Inflammatory macrophage treated with lipopolysaccharide for 1 hour (primary cell): ENCODE results near the gene SEPTIN6.

Experiments used
- DNase-seq, 2 donors: peaks; one replicate each; pipeline ENCODE4 v3.0.0-alpha.2; 2020 to 2022

The SEPTIN6 gene

GRCh38 chrX:119693040-119693995, at the start of gene SEPTIN6:
Gene SEPTIN6, minus strand, starts transcription at chrX:119693168. Its CDS starts 63 bp downstream, at chrX:119693105.
- DNase-seq = peak; percentile 49 to 56

GRCh38 chrX:119738742-119739141, 45.8 kb upstream of the SEPTIN6 start:
- no peak for DNase-seq

- DNase-seq = no peak
Observed at GRCh38 chrX:119736206-119736764, 43.3 kb upstream of the SEPTIN6 start.

DNA sequence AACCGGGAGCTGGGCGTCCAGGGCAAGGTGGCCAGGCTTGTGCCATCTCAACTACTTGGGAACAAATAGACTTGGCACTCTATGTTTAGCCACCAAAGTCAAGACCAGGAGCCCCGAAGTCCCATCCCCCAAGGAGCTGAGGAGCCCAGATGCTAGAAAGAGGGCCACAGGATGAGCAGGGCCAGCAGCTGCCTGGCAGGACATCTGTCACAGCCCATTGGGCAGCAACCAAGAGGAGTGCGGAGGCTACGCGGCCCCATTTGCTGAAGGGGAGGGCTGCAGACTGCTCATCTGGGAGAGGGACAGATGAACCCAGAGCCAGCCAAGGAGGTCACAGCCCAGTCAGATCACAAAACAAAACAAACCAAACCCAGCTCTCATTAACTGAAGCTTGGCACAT, 42.5 kb upstream of the SEPTIN6 start:
- DNase-seq = no peak

DNA sequence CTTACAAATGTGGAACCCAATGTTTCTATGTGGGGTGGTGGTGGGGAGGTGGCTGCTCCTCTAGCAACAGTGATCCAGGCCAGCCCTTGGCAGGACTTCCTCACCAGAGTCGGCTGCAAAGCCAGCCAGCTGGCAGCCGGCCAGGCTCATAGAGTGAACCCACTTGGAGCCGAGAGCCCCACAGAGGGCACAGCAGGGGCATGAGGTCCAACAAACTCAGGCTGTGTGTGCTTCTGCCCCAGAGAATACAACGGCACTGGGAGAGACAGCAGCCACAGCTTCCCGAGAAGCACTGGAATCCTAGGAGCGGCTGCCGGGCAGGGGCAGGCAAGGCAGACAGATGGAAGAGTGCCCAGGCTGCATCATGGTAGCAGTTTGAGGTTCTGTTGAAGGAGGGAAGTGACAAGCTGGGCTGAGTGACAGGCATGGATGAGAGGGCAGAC, 42.0 kb upstream of the SEPTIN6 start:
- peak in 1 of 2 donors; percentile 24 for DNase-seq

- peak; percentile 85 to 89 for DNase-seq
Observed at GRCh38 chrX:119729408-119730201, 36.6 kb upstream of the SEPTIN6 start.

GRCh38 chrX:119728487-119728886, 35.5 kb upstream of the SEPTIN6 start:
- no peak for DNase-seq

DNA sequence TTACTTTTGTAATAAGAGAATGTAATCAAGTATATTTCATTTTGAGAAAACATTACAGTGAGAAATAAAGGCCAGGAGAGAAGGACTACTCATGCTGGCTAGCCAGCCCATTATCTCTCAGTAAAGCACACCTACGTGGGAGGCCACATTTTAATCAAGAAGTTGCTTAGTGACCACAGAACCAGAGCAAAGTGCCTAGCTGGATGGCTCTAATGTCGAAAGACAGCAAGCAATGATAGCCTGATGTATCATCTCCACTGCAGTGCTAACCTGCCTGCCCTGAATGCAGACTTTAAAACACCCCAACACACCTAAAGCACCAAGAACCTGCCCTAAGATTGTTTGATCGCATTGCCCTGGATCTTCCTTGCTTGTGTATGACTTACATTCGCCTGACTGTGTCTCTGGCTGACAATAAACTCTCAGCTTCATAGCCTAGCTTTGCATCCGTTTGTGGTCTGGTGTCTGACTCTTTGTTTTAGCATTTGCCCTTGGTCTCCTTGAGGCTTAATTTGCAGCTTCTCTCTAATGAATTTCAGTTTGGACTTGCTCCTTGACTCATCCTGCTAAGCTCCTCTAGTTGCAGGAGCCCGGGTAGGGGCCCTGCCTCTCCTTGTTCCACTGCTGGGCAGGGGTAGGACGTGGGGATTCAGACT, 34.1 kb upstream of the SEPTIN6 start:
- DNase-seq = no peak

DNA sequence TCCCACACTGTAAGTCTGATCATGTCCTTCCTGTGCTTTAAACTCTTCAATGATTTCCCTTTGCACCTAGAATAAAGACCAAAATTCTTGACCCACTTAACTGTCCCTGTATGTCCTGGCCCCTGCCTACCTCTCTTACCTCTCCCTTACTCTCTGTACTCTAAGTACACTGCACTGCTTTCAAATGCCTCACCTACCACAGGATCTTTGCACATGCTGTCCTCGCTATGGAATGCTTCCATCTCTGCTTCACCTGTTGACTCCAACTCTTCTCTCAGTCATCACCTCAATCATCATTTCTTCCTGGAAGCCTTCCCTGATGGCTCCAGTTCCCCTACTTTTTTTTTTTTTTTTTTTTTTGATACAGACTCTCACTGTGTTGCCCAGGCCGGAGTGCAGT, 29.0 kb upstream of the SEPTIN6 start:
- no peak for DNase-seq

GRCh38 chrX:119721487-119721886, 28.5 kb upstream of the SEPTIN6 start:
- DNase-seq = no peak

- no peak for DNase-seq
Observed at GRCh38 chrX:119709630-119710029, 16.7 kb upstream of the SEPTIN6 start.

DNA sequence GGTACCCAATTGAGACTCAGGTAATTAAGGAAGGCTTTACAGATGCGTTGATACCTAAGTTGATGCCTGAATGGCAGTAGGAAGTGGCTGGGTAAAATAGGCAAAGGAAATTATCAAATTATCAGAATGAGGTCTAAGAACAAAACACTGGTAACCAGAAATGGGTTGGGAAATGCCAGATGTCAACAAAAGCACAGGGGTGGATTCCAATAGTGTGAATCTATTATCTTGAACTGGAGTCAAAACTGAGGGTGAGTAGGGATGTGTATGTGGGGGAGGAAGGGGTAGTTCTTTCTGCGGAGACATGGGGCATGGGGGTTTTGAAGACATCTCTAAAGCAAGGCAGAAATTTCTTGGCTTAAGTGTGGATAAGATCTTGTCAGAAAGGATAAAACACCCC, 16.0 kb upstream of the SEPTIN6 start:
- DNase-seq = no peak

DNA sequence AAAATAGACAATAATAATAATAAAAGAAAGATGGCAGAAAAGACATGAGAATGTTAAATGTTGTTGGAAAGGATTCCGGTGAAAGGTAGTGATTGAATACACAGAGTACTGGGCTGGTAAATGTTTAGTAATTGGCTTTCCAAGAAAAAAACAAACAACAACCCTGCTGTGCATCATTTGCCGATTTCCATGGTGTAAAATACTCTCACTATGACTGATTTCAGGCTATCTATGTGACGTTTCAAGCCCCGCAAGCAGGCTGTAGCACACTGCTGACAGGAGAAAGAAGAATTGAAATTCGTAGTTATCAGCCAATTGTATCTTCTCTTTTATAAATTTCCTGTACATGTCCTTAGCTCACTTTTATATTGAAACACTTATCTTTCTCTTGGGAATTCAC, 13.6 kb upstream of the SEPTIN6 start:
- no peak for DNase-seq

- peak; percentile 27 to 43 for DNase-seq
Observed at GRCh38 chrX:119698845-119699244, 5.9 kb upstream of the SEPTIN6 start.

- no peak for DNase-seq
Observed at GRCh38 chrX:119696251-119696890, 3.4 kb upstream of the SEPTIN6 start.

GRCh38 chrX:119695535-119696050, 2.6 kb upstream of the SEPTIN6 start:
- DNase-seq = no peak

DNA sequence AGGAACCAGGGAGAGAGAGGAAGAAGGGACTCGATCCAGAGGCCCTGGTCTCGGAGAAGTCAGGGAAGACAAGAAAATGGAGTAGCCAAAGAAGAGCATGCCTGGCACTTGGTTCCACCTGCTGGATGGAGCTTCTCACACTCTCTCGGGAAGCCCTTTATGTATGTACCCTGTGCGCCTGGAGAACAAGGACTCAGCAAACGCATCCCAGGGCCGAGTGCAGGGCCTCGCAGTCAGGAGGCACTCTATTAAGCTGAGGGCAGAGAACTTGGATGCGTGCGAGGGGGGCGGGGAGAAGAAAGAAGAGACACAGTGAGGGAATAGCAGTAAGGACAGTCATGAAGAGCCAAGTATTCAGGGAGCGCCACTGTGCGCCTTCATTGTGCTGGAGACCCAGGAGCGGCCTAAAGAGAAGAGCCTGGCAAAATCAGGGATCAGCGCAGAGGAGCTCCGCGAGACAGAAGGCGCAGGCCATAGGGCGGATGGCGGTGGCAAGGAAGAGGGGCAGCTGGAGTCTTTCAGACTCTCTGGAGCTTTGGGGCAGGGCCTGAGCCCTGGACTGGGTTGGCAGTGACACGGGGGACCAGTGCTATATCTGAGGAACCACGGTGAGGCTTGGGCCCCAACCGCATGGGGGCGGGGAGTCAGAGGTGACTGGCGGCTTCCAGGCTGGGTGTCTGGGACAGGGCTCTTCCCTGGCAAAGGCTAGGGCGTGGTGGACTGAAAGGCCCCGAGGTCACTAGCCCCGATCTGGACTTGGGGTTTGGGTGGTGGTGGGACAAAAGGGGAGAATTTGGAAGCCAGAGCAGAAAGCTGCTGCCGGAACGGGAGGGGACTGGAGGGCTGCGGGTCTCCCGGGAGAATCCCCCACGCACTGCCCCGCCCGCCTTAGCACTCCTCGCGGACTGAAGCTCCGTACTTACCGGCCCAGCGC, 1.9 kb upstream of the SEPTIN6 start:
- no peak for DNase-seq

DNA sequence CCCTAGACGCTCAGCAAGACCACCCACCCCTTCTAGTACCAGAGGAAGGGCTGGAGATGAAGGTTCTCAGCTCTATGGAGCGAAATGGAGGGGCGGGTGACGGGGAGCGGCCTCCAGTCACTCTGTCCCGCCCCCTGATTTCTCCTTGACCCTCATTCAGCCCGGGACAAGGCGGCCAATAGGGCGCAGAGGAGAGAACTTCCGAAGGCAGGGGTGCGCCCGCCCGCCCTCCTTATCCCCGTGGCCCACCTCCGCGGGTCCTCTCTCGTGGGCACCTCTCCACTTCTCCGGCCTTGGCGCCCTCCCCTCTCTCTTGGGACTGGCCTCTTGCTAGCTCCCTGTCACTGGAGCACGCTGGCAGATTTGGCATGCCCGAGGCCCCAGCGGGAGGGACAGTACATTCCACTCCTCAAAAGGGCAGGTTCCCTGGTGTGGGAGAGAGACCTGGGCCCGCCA, 1.1 kb upstream of the SEPTIN6 start:
- no peak for DNase-seq

DNA sequence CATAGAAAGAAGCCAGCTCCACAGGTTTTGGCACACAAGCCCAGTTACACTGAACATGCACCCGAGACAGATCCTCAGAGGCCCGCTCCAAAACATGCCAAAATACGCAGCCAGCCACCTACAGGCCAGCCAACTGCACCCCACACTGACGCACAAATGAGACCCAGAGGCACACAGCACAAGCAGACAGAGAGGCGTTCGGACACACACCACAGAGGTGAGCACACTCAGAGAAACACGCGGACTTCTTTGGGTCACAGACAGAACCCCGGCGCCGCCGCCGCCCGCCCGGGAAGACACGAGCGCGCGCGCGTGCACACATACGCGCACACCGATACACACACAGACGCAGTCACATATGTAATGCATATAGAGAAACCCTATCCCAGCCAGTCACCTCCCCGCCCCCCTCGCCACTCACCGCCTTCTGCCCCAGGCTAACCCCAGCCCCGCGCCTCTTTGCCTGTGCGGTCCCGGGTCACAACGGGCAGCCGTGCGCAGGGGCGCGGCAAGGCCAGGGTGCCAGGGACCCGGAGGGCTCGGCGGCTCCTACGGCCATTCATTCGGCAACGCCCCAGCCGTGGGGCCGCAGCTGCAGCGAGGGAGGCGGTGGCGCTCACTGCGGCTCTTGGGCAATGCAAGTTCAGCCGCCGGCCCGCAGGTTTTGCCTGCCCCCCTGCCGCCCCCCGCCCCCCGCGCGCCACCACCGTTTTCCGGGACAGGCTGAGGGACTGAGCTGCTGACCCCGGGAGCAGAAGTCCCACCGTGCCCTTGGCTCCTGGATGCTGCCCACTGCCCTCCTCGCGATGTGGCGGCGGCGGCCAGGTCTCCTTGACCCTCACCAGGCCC, 553 bp downstream of the SEPTIN6 start:
- peak in 1 of 2 donors; percentile 16 for DNase-seq
